Measurements from ENCODE around the gene PRELID3B.

The PRELID3B gene

DNA sequence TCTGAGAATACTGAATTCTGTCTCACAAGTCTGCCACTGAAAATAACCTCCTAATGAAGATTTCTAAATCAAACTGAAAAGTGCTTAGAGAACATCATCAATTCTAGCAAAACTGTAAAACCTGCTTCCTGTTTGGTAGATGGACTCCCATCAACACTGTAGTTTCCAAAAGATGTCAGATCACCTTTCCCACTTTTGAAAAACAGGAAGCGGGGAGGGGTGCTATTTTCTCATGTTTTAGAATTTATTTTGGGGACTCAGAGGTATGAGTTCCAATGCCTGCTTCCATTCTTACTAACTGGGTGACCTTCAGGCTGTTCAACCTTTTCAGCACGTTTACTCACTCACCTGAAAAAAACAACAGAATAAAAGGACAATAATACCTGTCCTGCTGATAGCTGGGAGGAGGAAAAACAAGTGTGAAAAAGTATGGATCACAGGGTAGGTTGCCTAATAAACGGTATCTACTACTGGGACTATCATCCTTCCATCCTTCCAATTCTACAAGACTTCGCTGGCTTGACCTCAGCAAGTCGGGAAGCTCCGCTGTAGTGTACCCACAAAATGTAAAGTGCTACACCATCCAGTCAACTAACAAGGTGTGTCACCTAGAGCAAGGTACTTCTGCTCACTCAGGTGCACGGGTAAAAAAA is 11.5 kb downstream of the PRELID3B start:
- DNase-seq (ENCODE audit: low read depth, low spot score) = no peak
- TF ChIP-seq, protein P1, sequence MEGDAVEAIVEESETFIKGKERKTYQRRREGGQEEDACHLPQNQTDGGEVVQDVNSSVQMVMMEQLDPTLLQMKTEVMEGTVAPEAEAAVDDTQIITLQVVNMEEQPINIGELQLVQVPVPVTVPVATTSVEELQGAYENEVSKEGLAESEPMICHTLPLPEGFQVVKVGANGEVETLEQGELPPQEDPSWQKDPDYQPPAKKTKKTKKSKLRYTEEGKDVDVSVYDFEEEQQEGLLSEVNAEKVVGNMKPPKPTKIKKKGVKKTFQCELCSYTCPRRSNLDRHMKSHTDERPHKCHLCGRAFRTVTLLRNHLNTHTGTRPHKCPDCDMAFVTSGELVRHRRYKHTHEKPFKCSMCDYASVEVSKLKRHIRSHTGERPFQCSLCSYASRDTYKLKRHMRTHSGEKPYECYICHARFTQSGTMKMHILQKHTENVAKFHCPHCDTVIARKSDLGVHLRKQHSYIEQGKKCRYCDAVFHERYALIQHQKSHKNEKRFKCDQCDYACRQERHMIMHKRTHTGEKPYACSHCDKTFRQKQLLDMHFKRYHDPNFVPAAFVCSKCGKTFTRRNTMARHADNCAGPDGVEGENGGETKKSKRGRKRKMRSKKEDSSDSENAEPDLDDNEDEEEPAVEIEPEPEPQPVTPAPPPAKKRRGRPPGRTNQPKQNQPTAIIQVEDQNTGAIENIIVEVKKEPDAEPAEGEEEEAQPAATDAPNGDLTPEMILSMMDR (IDR thresholded peaks at IDR 0.05; ENCODE audit: low read depth, low read length) = no peak
- in situ Hi-C loops (cut with HindIII; ENCODE audit: low sequenced_read_pairs) = no loop called here
- peak overlapping the region; percentile 61 for H3K4me3 ChIP-seq (ENCODE audit: low read depth, low read length)

GRCh38 chr20:59028812-59029211 is 13.8 kb downstream of the PRELID3B start:
- in situ Hi-C loops (cut with HindIII; ENCODE audit: low sequenced_read_pairs) = no loop called here
- DNase-seq (ENCODE audit: low read depth, low spot score) = peak; percentile 29
- peak overlapping the region; percentile 40 for H3K4me3 ChIP-seq (ENCODE audit: low read depth, low read length)
- TF ChIP-seq, protein P1 (IDR thresholded peaks at IDR 0.05; ENCODE audit: low read depth, low read length) = no peak

DNA sequence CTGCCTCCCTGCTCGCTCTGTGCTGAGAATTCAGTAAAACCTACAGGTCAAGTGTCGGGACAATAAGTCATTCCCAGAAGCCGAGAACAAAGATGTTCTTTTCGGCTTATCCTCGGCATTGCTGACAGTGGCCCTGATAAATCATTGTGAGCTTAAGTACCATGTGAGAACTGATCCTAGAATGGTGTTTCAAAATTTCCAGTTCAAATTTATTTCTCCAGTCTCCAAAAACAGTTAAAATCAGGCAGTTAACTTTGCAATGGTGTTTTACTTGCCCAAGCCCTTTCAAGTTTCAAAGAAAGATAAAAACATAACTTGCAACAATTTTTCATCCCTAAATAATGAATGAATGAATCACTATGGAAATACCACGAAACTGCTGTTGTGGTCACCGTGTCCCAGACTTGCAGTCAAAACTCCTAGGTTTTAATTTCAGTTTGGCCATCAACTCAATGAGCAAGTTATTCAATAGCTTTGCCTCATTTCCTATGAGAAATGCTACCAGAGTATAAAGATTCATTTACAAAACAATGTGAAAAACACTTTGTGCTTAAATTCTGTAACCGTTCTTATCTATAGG is 14.8 kb downstream of the PRELID3B start:
- TF ChIP-seq, protein P1 (IDR thresholded peaks at IDR 0.05; ENCODE audit: low read depth, low read length) = no peak
- peak overlapping the region; percentile 19 for H3K4me3 ChIP-seq (ENCODE audit: low read depth, low read length)
- in situ Hi-C loops (cut with HindIII; ENCODE audit: low sequenced_read_pairs) = no loop called here
- DNase-seq (ENCODE audit: low read depth, low spot score) = peak; percentile 85

- peak overlapping the region; percentile 19 for H3K4me3 ChIP-seq (ENCODE audit: low read depth, low read length)
- no peak for DNase-seq (ENCODE audit: low read depth, low spot score)
- TF ChIP-seq, protein P1 (IDR thresholded peaks at IDR 0.05; ENCODE audit: low read depth, low read length) = no peak
- in situ Hi-C loops (cut with HindIII; ENCODE audit: low sequenced_read_pairs) = no loop called here
Measured at GRCh38 chr20:59026904-59027740, 15.5 kb downstream of the PRELID3B start.

GRCh38 chr20:59025511-59025910 is 17.1 kb downstream of the PRELID3B start:
- no peak for DNase-seq (ENCODE audit: low read depth, low spot score)
- in situ Hi-C loops (cut with HindIII; ENCODE audit: low sequenced_read_pairs) = no loop called here
- TF ChIP-seq, protein P1 (IDR thresholded peaks at IDR 0.05; ENCODE audit: low read depth, low read length) = no peak

GRCh38 chr20:59025086-59025485 is 17.5 kb downstream of the PRELID3B start:
- H3K4me3 ChIP-seq (ENCODE audit: low read depth, low read length) = no peak overlapping the region
- TF ChIP-seq, protein P1 (IDR thresholded peaks at IDR 0.05; ENCODE audit: low read depth, low read length) = no peak
- in situ Hi-C loops (cut with HindIII; ENCODE audit: low sequenced_read_pairs) = no loop called here
- DNase-seq (ENCODE audit: low read depth, low spot score) = no peak

More at GRCh38 chr20:59025511-59025910, 17.1 kb downstream of the PRELID3B start:
- H3K4me3 ChIP-seq (ENCODE audit: low read depth, low read length) = no peak overlapping the region

All from astrocyte of the spinal cord (primary cell).